Measurements from ENCODE around the gene OR10W1. TPM values are rescaled to one million over a fixed set of nuclear protein-coding genes. Genes with fewer than 3 reads are reported as not detected.

Gene OR10W1
- not detected for total RNA-seq

- intact Hi-C loops (cut with DNase I), result no loop called here
- H3K9me3 ChIP-seq, result no peaks in the 10 kb centered on the region
- no peak within 1 kb of the TSS for H3K4me3 ChIP-seq
- H3K4me1 ChIP-seq, result no peaks in the 10 kb centered on the region
- no peak for TF ChIP-seq CTCF (IDR thresholded peaks at IDR 0.05)
- H3K27me3 ChIP-seq, result no peaks in the 10 kb centered on the region
- no peak within 1 kb of the TSS for H3K9ac ChIP-seq (ENCODE audit: low read depth in 2 of 2, low read length in 2 of 2)
- H3K36me3 ChIP-seq, result no peaks in the 10 kb centered on the region
- no peak for DNase-seq
- no peak within 1 kb of the TSS for H3K27ac ChIP-seq
These were observed at the start of gene OR10W1 for GRCh38 chr11:58268142-58268541. Gene OR10W1, minus strand, starts transcription at chr11:58268260. Its CDS starts 402 bp downstream, at chr11:58267858.

GRCh38 chr11:58316142-58316541, 48.1 kb upstream of the OR10W1 start:
- H3K27ac ChIP-seq, result no peak overlapping the region
- H3K27me3 ChIP-seq, result no peaks in the 10 kb centered on the region
- no peak overlapping the region for H3K4me3 ChIP-seq
- H3K9ac ChIP-seq (ENCODE audit: low read depth in 2 of 2, low read length in 2 of 2), result no peak overlapping the region
- no peaks in the 10 kb centered on the region for H3K9me3 ChIP-seq
- DNase-seq, result no peak
- H3K36me3 ChIP-seq, result no peaks in the 10 kb centered on the region
- TF ChIP-seq CTCF (IDR thresholded peaks at IDR 0.05), result no peak
- intact Hi-C loops (cut with DNase I), result no loop called here
- H3K4me1 ChIP-seq, result no peaks in the 10 kb centered on the region

- intact Hi-C loops (cut with DNase I), result no loop called here
- no peaks in the 10 kb centered on the region for H3K9me3 ChIP-seq
- no peaks in the 10 kb centered on the region for H3K36me3 ChIP-seq
- H3K9ac ChIP-seq (ENCODE audit: low read depth in 2 of 2, low read length in 2 of 2), result no peak overlapping the region
- no peaks in the 10 kb centered on the region for H3K27me3 ChIP-seq
- no peak for TF ChIP-seq CTCF (IDR thresholded peaks at IDR 0.05)
- no peak overlapping the region for H3K4me3 ChIP-seq
- no peak for DNase-seq
- no peak overlapping the region for H3K27ac ChIP-seq
- no peaks in the 10 kb centered on the region for H3K4me1 ChIP-seq
These were observed 33.5 kb upstream of the OR10W1 start for GRCh38 chr11:58301576-58301975.

- no peak for TF ChIP-seq CTCF (IDR thresholded peaks at IDR 0.05)
- no peaks in the 10 kb centered on the region for H3K36me3 ChIP-seq
- H3K9ac ChIP-seq (ENCODE audit: low read depth in 2 of 2, low read length in 2 of 2), result no peak overlapping the region
- no peaks in the 10 kb centered on the region for H3K9me3 ChIP-seq
- H3K4me1 ChIP-seq, result no peaks in the 10 kb centered on the region
- intact Hi-C loops (cut with DNase I), result no loop called here
- peaks cover 3% of the 10 kb centered on the region for H3K27me3 ChIP-seq
- H3K4me3 ChIP-seq, result no peak overlapping the region
- no peak overlapping the region for H3K27ac ChIP-seq
- DNase-seq, result no peak
These were observed 24.0 kb upstream of the OR10W1 start for GRCh38 chr11:58292017-58292416.

- no peaks in the 10 kb centered on the region for H3K9me3 ChIP-seq
- H3K4me3 ChIP-seq, result no peak overlapping the region
- H3K9ac ChIP-seq (ENCODE audit: low read depth in 2 of 2, low read length in 2 of 2), result no peak overlapping the region
- H3K27me3 ChIP-seq, result no peaks in the 10 kb centered on the region
- no peak overlapping the region for H3K27ac ChIP-seq
- no peak for TF ChIP-seq CTCF (IDR thresholded peaks at IDR 0.05)
- no peaks in the 10 kb centered on the region for H3K36me3 ChIP-seq
- intact Hi-C loops (cut with DNase I), result loop anchor here (10.0 kb wide), 2 partner anchors 154 to 464 kb away; no protein-coding TSS in a partner anchor
- no peak for DNase-seq
- no peaks in the 10 kb centered on the region for H3K4me1 ChIP-seq
These were observed 21.2 kb upstream of the OR10W1 start for GRCh38 chr11:58289266-58289665.
